Mononuclear cell (primary cell): ENCODE data around the gene APOL1. TPM values are rescaled to one million over a fixed set of nuclear protein-coding genes. Genes with fewer than 3 reads are reported as not detected.
"Not testable (repeated sequence)": the region's sequence is repeated elsewhere in the genome, so short reads cannot be mapped to it uniquely, and the experiment has no call there.

Experiments used
- H3K27me3 ChIP-seq: 2 replicates; pipeline ENCODE4 v1.6.0; 2011; ENCODE audit warnings: low read length, control low read depth; ENCODE audit not compliant: insufficient read depth
- H3K4me1 ChIP-seq: 2 replicates; pipeline ENCODE4 v1.5.1; 2011; ENCODE audit warnings: mild to moderate bottlenecking, low read length, control low read depth; ENCODE audit not compliant: insufficient read depth
- H3K4me3 ChIP-seq: 2 replicates; pipeline ENCODE4 v1.5.1; 2011; ENCODE audit warnings: mild to moderate bottlenecking, low read length, moderate library complexity
- H3K9me3 ChIP-seq: 2 replicates; pipeline ENCODE4 v1.5.1; 2011; ENCODE audit warnings: low read depth, mild to moderate bottlenecking, control low read depth, low read length
- total RNA-seq: library from RNA; depleted of rRNA; stranded (reverse); fragments of >200 nt; gene quantifications from one replicate; pipeline ENCODE4 v1.2.3, GENCODE V29; 2012

The APOL1 gene
- total RNA-seq, 1 donor, result 2.7 TPM

GRCh38 chr22:36286096-36286957 is 33.4 kb downstream of the APOL1 start:
- Histone ChIP-seq H3K4me3 (no peak overlapping the region), H3K9me3 (no peaks in the 10 kb centered on the region), H3K4me1 (peaks cover 28% of the 10 kb centered on the region), H3K27me3 (no peaks in the 10 kb centered on the region)

DNA sequence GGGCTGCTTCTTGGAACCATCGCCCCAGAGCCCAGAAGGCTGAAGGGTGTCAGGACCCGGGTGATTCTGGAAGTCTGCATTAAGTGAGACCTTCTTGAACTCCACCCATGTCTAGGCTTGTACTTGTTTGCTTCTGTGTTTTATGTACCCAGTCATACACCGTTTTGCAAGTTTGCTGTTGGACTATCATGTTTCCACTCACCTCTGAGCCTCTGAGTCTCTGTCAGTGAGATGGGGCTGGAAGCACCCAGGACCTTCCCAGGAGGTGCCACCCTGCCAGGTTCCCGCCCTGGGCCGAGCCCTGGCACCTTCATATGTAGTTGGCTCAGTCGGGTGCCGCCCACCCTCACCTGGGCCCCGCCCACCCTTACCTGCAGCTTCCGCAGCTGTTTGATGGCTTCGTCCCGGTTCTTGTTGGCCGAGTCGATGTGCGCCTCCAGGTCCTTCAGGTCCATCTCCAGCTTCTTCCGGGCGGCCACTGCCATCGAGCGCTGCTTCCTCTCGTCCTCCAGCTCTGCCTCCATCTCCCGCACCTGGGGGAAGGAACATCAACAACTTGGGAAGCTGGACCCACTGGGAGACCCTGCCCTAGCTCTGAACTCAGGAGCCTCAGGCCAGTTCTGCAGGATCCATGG is 35.1 kb downstream of the APOL1 start:
- no peaks in the 10 kb centered on the region for H3K27me3 ChIP-seq
- H3K4me3 ChIP-seq, result no peak overlapping the region
- peaks cover 28% of the 10 kb centered on the region for H3K4me1 ChIP-seq
- H3K9me3 ChIP-seq, result no peaks in the 10 kb centered on the region

- Histone ChIP-seq H3K4me1 (peaks cover 28% of the 10 kb centered on the region), H3K27me3 (no peaks in the 10 kb centered on the region), H3K9me3 (no peaks in the 10 kb centered on the region), H3K4me3 (no peak overlapping the region)
These were observed 35.9 kb downstream of the APOL1 start for GRCh38 chr22:36288571-36289405.

DNA sequence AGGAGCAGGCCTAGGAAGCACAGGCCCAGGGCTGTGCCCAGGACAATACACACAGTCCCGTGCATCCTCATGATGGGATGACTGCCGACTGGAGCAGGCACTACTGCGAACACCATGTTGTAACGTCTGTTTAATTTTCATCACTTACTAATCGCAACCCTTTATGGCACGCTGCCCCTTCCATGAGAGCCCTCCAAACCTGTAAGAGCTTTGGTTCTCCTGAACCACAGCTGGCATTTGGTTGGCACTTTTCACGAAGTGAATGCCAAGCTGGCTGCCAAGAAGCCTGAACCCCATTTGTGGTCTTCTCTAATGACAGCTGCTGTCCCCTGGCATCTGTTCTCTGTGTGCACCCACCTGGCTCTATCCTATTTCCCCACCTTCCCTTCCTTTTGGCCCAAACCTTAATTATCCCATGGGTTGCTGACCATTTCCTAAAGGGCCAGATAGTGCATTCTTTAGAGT is 36.5 kb downstream of the APOL1 start:
- Histone ChIP-seq H3K4me1 (peaks cover 28% of the 10 kb centered on the region), H3K27me3 (no peaks in the 10 kb centered on the region), H3K4me3 (no peak overlapping the region), H3K9me3 (no peaks in the 10 kb centered on the region)

DNA sequence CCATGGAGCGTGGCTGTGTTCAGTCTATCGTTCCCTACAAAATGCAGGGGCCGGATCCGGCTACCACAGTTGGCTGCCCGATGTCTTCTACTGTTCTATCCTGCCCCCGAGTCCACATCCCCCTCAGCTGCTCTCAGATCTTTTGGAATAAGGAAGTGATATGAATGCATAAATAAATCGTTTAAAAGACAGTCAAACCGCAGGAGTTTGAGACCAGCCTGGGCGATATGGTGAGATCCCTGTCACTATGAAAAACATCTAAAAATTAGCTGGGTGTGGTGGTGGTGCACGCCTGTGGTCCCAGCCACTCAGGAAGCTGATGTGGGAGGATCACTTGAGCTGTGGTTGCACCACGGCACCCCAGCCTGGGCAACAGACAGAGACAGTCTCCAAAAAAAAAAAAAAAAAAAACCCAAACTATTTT is 37.0 kb downstream of the APOL1 start:
- H3K4me1 ChIP-seq, result peaks cover 28% of the 10 kb centered on the region
- not testable (repeated sequence) for H3K9me3 ChIP-seq, H3K27me3 ChIP-seq, H3K4me3 ChIP-seq

- not testable (repeated sequence) for H3K9me3 ChIP-seq, H3K4me3 ChIP-seq, H3K27me3 ChIP-seq
- H3K4me1 ChIP-seq, result peaks cover 28% of the 10 kb centered on the region
These were observed 37.6 kb downstream of the APOL1 start for GRCh38 chr22:36290391-36291075.

GRCh38 chr22:36291831-36292740 is 39.2 kb downstream of the APOL1 start:
- H3K27me3 ChIP-seq, result no peaks in the 10 kb centered on the region
- no peak overlapping the region for H3K4me3 ChIP-seq
- H3K4me1 ChIP-seq, result peaks cover 21% of the 10 kb centered on the region
- H3K9me3 ChIP-seq, result no peaks in the 10 kb centered on the region

DNA sequence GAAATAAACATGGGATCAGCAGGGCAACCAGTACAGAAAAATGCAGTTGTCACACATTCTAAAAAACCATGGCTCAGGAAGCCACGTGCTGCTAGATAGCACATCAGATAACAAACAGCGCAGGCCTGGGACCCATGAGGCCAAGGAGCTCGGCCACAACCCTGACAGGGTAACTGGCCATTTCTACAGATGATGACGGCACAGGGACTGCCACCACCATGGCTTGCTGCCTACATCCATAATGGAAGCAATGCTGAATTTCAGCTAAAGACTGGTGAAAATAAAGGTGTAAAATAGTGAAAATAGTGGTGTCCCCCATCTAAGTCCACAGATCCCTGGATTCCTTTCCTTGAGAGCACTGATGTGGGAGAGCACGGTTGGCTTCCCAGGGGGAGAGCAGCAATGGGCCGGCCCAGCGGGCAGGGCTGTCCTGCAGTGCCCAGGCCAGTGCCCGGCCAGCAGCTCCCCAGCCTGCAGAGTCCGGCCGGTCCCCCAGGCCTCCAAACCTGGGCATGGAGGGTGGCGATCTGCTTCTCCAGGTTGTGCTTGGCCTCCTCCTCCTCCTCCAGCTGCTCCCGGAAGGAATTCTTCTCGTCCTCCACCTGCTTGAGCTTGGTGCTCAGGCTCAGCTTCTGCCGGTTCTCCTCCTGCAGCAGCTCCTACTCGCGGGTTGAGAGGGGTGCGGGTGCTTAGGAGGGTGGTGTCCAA is 40.0 kb downstream of the APOL1 start:
- no peak overlapping the region for H3K4me3 ChIP-seq
- no peaks in the 10 kb centered on the region for H3K9me3 ChIP-seq
- H3K4me1 ChIP-seq, result peaks cover 18% of the 10 kb centered on the region
- H3K27me3 ChIP-seq, result no peaks in the 10 kb centered on the region

GRCh38 chr22:36293606-36294292 is 40.8 kb downstream of the APOL1 start:
- Histone ChIP-seq H3K9me3 (no peaks in the 10 kb centered on the region), H3K27me3 (no peaks in the 10 kb centered on the region), H3K4me1 (peaks cover 10% of the 10 kb centered on the region), H3K4me3 (no peak overlapping the region)

GRCh38 chr22:36294293-36294620 is 41.3 kb downstream of the APOL1 start:
- Histone ChIP-seq H3K27me3 (no peaks in the 10 kb centered on the region), H3K4me3 (no peak overlapping the region), H3K4me1 (peaks cover 5% of the 10 kb centered on the region), H3K9me3 (no peaks in the 10 kb centered on the region)

DNA sequence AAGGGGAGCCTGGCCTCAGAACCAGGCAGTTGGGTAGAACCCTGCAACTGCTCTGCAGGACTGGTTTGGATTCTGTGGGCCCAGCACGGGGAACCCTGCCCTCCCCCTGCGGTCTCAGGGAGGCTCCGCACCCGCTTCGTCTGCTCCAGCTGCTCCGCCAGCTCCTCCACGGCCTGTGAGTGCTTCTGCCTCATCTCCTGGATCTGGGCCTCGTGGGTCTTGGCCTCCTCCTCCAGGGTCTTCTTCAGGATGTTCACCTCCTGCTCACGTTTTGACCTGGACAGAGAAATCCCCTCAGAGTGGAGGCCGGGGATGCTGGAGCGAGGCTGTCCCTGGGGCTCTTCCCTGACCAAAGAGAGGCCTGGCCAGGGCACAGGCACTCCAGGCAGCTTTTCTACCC is 41.9 kb downstream of the APOL1 start:
- H3K4me3 ChIP-seq, result no peak overlapping the region
- H3K9me3 ChIP-seq, result no peaks in the 10 kb centered on the region
- no peaks in the 10 kb centered on the region for H3K27me3 ChIP-seq
- no peaks in the 10 kb centered on the region for H3K4me1 ChIP-seq

DNA sequence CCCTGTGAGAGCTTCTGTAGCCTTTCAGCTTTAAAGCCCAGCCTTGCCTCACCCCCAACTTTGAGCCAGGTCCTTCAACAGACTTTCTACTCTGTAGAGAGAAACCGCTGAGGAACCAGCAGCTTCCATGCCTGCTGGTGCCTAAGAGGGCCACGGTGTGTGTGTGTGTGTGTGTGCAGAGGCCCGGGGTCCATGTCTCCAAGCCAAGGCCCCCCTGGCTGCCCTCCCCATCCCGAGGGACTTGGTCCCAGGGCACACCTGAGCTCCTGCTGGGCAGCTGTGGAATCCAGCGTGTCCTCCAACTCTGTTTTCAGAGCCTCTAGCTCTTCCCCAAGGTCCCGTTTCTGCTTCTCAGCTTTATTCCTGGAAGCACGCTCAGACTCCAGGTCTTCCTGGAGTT is 42.3 kb downstream of the APOL1 start:
- no peaks in the 10 kb centered on the region for H3K27me3 ChIP-seq
- H3K9me3 ChIP-seq, result no peaks in the 10 kb centered on the region
- no peaks in the 10 kb centered on the region for H3K4me1 ChIP-seq
- H3K4me3 ChIP-seq, result no peak overlapping the region

- Histone ChIP-seq H3K4me1 (peaks cover 4% of the 10 kb centered on the region), H3K9me3 (no peaks in the 10 kb centered on the region), H3K27me3 (no peaks in the 10 kb centered on the region), H3K4me3 (no peak overlapping the region)
These were observed 43.8 kb downstream of the APOL1 start for GRCh38 chr22:36296690-36297089.
